Endothelial cell of umbilical vein (primary cell): ENCODE data around the gene CACNA1B.

Experiments used
- CTCF ChIP-seq, 2 donors: IDR thresholded peaks; 1 replicate in 1 of 2; 2 replicates in 1 of 2; pipeline ENCODE4 v1.5.1; 2011; ENCODE audit warnings: low read length in 2 of 2, mild to moderate bottlenecking in 2 of 2, moderate library complexity in 2 of 2, control low read depth in 1 of 2, inconsistent platforms in 1 of 2, low read depth in 1 of 2; ENCODE audit not compliant: insufficient read depth in 1 of 2; ENCODE audit errors: extremely low read depth in 1 of 2
- EZH2 ChIP-seq: IDR thresholded peaks from 2 replicates; pipeline ENCODE4 v1.6.1; 2012; ENCODE audit warnings: borderline replicate concordance, low read depth, mild to moderate bottlenecking, moderate library complexity, low read length, inconsistent platforms; ENCODE audit not compliant: severe bottlenecking
- FOS ChIP-seq: IDR thresholded peaks from 2 replicates; pipeline ENCODE4 v1.6.1; 2011; ENCODE audit warnings: mild to moderate bottlenecking, low read length, moderate library complexity, borderline replicate concordance; ENCODE audit not compliant: insufficient read depth
- GATA2 ChIP-seq: IDR thresholded peaks from 2 replicates; pipeline ENCODE4 v1.7.0; 2011; ENCODE audit warnings: low read depth, mild to moderate bottlenecking, moderate library complexity, mixed read lengths, low read length; ENCODE audit not compliant: insufficient read length, insufficient read depth
- JUN ChIP-seq: IDR thresholded peaks from 2 replicates; pipeline ENCODE4 v1.6.1; 2011; ENCODE audit warnings: borderline replicate concordance, low read depth; ENCODE audit not compliant: insufficient read length, insufficient read depth
- MAX ChIP-seq: IDR thresholded peaks from 2 replicates; pipeline ENCODE4 v1.6.1; 2011; ENCODE audit not compliant: insufficient read depth, insufficient read length
- POLR2A ChIP-seq: IDR thresholded peaks from 2 replicates; pipeline ENCODE4 v1.6.1; 2012; ENCODE audit warnings: low read depth, mild to moderate bottlenecking, control low read depth, low read length
- POLR2AphosphoS5 ChIP-seq: IDR thresholded peaks from 2 replicates; pipeline ENCODE4 v1.6.1; 2012; ENCODE audit warnings: low read depth, mild to moderate bottlenecking, control low read depth, low read length, moderate library complexity; ENCODE audit not compliant: insufficient read depth

- TF ChIP-seq EZH2 (no peak), CTCF (IDR thresholded peaks at IDR 0.05; ENCODE audit: extremely low read depth in 1 of 2, insufficient read depth in 1 of 2, low read depth in 1 of 2, low read length in 2 of 2) (no peak), POLR2AphosphoS5 (no peak), POLR2A (no peak), JUN (no peak), MAX (no peak), GATA2 (no peak), FOS (no peak)
Observed at GRCh38 chr9:137924761-137925369, 47.3 kb downstream of the CACNA1B start.
